Astrocyte of the cerebellum (primary cell): ENCODE results near the gene INPP5A.

Source experiments
- DNase-seq: peaks from one replicate; pipeline ENCODE4 v3.0.0-alpha.2; 2011; ENCODE audit warnings: low read depth
- H3K4me3 ChIP-seq: 2 replicates; pipeline ENCODE4 v1.5.1; 2011; ENCODE audit warnings: mild to moderate bottlenecking, low read depth, low read length, moderate library complexity
- in situ Hi-C: cut with HindIII; loops from 2 replicates; pipeline ENCODE4 v1.10.0; 2017; ENCODE audit warnings: low sequenced_read_pairs
- TF ChIP-seq, protein P1 (sequence below): IDR thresholded peaks from 2 replicates; pipeline ENCODE4 v1.5.1; 2012; ENCODE audit warnings: low read length, low read depth, moderate library complexity, mild to moderate bottlenecking; ENCODE audit errors: missing control alignments

Gene INPP5A

GRCh38 chr10:132524443-132525285 is 12.9 kb upstream of the INPP5A start:
- DNase-seq: no peak
- TF ChIP-seq, protein P1, sequence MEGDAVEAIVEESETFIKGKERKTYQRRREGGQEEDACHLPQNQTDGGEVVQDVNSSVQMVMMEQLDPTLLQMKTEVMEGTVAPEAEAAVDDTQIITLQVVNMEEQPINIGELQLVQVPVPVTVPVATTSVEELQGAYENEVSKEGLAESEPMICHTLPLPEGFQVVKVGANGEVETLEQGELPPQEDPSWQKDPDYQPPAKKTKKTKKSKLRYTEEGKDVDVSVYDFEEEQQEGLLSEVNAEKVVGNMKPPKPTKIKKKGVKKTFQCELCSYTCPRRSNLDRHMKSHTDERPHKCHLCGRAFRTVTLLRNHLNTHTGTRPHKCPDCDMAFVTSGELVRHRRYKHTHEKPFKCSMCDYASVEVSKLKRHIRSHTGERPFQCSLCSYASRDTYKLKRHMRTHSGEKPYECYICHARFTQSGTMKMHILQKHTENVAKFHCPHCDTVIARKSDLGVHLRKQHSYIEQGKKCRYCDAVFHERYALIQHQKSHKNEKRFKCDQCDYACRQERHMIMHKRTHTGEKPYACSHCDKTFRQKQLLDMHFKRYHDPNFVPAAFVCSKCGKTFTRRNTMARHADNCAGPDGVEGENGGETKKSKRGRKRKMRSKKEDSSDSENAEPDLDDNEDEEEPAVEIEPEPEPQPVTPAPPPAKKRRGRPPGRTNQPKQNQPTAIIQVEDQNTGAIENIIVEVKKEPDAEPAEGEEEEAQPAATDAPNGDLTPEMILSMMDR: no peak
- no peak overlapping the region for H3K4me3 ChIP-seq
- in situ Hi-C loops: loop anchor here (5.0 kb wide), 3 partner anchors 43 to 93 kb away; no protein-coding TSS in a partner anchor

DNA sequence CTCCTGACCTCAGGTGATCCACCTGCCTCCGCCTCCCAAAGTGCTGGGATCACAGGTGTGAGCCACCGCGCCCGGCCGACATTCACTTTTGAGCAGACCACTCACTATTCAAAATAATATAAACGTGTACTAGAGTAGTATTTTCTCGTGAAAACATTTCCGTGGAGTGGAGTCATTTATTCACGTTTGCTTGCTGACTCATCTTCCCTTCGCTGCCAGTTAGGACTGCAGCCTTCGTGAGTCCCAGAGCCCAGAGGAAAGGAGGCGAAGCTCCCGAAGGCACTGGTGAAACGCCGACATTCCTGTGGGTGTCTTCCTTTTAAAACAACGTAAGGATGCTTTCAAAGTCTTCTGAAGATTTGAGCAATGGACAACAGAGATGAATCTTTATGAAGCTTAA is 10.9 kb upstream of the INPP5A start:
- in situ Hi-C loops: no loop called here
- TF ChIP-seq, protein P1: no peak
- H3K4me3 ChIP-seq: no peak overlapping the region
- no peak for DNase-seq

- TF ChIP-seq, protein P1: no peak
- no peak overlapping the region for H3K4me3 ChIP-seq
- in situ Hi-C loops: no loop called here
- no peak for DNase-seq
Observed at GRCh38 chr10:132527339-132528063, 10.1 kb upstream of the INPP5A start.

DNA sequence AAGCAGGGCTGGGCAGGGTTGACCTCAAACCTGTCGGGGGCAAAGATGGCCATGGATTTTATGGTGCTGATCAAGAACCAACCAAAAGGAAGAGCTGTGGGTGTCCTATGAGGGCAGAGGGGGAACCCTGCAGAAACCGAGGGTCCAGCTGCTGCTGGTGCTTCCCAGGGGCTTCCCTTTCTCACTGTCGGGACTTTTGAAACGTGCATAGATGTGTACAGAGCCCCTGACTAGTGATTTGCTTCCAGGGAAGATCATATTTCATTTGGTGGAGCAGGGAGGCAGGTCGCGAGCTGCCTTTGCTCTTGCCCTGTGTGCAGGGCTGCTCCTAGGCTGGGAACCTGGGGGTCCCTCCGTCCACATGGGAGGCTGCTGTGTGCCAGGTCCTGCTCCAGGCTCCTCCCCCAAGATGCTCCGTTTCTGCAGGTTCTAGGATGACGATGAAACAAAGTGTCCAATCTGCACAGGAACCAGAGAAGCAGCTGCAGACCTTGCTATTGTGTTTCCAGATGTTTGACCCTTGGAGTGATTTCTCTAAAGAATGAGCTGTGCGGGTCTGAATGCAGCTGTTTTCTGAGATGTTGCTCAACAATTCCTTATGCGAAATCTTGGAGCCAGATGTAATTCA is 9.4 kb upstream of the INPP5A start:
- TF ChIP-seq, protein P1: no peak
- H3K4me3 ChIP-seq: no peak overlapping the region
- DNase-seq: no peak
- in situ Hi-C loops: no loop called here

GRCh38 chr10:132532179-132532578 is 5.4 kb upstream of the INPP5A start:
- TF ChIP-seq, protein P1: no peak
- H3K4me3 ChIP-seq: no peak overlapping the region
- no peak for DNase-seq
- in situ Hi-C loops: no loop called here

GRCh38 chr10:132532749-132533560 is 4.6 kb upstream of the INPP5A start:
- peak; percentile 89 for DNase-seq
- H3K4me3 ChIP-seq: no peak overlapping the region
- in situ Hi-C loops: no loop called here
- TF ChIP-seq, protein P1: no peak
